Sigmoid colon (tissue), 4 donors: ENCODE results near the gene BANK1.

Experiments used
- CTCF ChIP-seq, 4 experiments: fragments of 450-650 bp in 3 of 4; fragments of 200-600 bp in 1 of 4; IDR thresholded peaks; one replicate each; pipeline ENCODE4 v1.5.1; 2016 to 2019; ENCODE audit warnings: antibody characterized with exemption in 4 of 4, mild to moderate bottlenecking in 3 of 4, moderate library complexity in 2 of 4
- EP300 ChIP-seq, 4 donors: sonication (generic); formaldehyde crosslinking; IDR thresholded peaks; one replicate each; pipeline ENCODE4 v1.6.1; 2017; ENCODE audit warnings: antibody characterized with exemption in 4 of 4

- TF ChIP-seq CTCF (IDR thresholded peaks at IDR 0.05) (no peak), EP300 (IDR thresholded peaks at IDR 0.05) (no peak)
Observed at GRCh38 chr4:101801958-101802357, 11.4 kb downstream of the BANK1 start.
